ENCODE data around the gene ST8SIA5.

The ST8SIA5 gene

GRCh38 chr18:46629361-46629760, 127.5 kb downstream of the ST8SIA5 start:
- Histone ChIP-seq H3K4me3 (no peak overlapping the region), H3K4me1 (peaks cover 2 to 16% (median 5%) of the 10 kb centered on the region in 10 experiments; a peak in 19 of 20 replicates), H3K9me3 (replicated peaks in 1 of 11) (peaks cover 0 to 23% (median 3%) of the 10 kb centered on the region in 11 experiments; a peak in 7 of 22 replicates), H3K36me3 (no peaks in the 10 kb centered on the region), H4K20me1 (no peaks in the 10 kb centered on the region), H3K27ac (no peak overlapping the region), H3K27me3 (no peaks in the 10 kb centered on the region), H3K9ac (no peak overlapping the region), H3K4me2 (no peak overlapping the region)
- TF ChIP-seq Cebpa-rat (IDR thresholded peaks at IDR 0.05) = no peak

DNA sequence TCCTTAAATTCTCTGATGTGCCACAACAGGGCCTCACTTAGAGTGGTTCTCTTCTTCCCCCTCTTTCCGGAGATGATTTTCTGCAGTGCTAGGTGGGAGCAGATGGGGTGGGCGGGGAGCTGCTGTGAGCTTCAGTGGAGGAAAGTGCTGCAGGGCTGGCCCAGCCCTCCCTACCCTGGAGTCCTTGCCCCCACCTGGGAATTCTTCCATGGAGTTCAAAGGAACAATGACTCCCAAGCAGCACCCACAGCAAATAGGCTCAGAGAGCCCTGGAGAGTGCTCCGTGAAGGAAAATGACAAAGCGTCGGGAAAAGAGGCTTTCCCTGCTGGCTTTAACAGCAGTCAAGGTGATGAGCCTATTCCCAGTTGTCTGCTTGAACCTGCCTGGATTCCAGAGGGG, 128.6 kb downstream of the ST8SIA5 start:
- Histone ChIP-seq H3K36me3 (no peaks in the 10 kb centered on the region), H3K9ac (no peak overlapping the region), H3K4me3 (no peak overlapping the region), H3K27ac (no peak overlapping the region), H3K4me2 (no peak overlapping the region), H3K9me3 (replicated peaks in 1 of 11) (peaks cover 0 to 20% (median 3%) of the 10 kb centered on the region in 11 experiments; a peak in 7 of 22 replicates), H3K4me1 (peaks cover 13 to 27% (median 17%) of the 10 kb centered on the region in 10 experiments), H4K20me1 (no peaks in the 10 kb centered on the region), H3K27me3 (no peaks in the 10 kb centered on the region)
- no peak for TF ChIP-seq Cebpa-rat (IDR thresholded peaks at IDR 0.05)

GRCh38 chr18:46627136-46627535, 129.7 kb downstream of the ST8SIA5 start:
- peaks cover 21 to 37% (median 26%) of the 10 kb centered on the region in 10 experiments for H3K4me1 ChIP-seq
- no peak overlapping the region for H3K27ac ChIP-seq
- no peak overlapping the region for H3K9ac ChIP-seq
- no peaks in the 10 kb centered on the region for H3K36me3 ChIP-seq
- no peaks in the 10 kb centered on the region for H3K27me3 ChIP-seq
- peaks cover 0 to 9% (median 0%) of the 10 kb centered on the region in 11 experiments; a peak in 4 of 22 replicates for H3K9me3 ChIP-seq (replicated peaks in 1 of 11)
- no peak overlapping the region for H3K4me2 ChIP-seq
- H4K20me1 ChIP-seq = no peaks in the 10 kb centered on the region
- no peak overlapping the region for H3K4me3 ChIP-seq
- no peak for TF ChIP-seq Cebpa-rat (IDR thresholded peaks at IDR 0.05)

DNA sequence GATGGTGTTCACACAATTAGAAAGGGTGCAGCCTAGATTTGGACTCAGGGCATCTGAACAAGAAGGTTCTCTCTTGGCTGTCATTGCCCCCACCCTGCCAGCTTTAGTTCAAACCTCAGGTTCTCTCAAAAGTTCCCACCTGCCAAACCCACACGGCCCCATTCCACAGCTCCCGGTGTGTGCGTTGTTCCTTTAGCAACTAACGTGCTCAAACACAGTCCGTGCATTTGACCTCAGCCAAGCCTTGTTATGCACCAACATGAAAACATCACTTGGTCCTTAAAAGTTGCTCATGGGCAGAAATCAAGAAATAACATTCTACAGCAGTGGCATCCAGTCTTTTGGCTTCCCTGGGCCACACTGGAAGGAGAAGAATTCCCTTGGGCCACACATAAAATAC, 131.8 kb downstream of the ST8SIA5 start:
- peaks cover 21 to 44% (median 24%) of the 10 kb centered on the region in 10 experiments for H3K4me1 ChIP-seq
- no peak overlapping the region for H3K9ac ChIP-seq
- no peaks in the 10 kb centered on the region for H3K9me3 ChIP-seq (replicated peaks in 1 of 11)
- no peaks in the 10 kb centered on the region for H3K27me3 ChIP-seq
- no peaks in the 10 kb centered on the region for H4K20me1 ChIP-seq
- TF ChIP-seq Cebpa-rat (IDR thresholded peaks at IDR 0.05) = no peak
- no peak overlapping the region for H3K4me3 ChIP-seq
- H3K4me2 ChIP-seq = no peak overlapping the region
- H3K36me3 ChIP-seq = no peaks in the 10 kb centered on the region
- H3K27ac ChIP-seq = no peak overlapping the region

DNA sequence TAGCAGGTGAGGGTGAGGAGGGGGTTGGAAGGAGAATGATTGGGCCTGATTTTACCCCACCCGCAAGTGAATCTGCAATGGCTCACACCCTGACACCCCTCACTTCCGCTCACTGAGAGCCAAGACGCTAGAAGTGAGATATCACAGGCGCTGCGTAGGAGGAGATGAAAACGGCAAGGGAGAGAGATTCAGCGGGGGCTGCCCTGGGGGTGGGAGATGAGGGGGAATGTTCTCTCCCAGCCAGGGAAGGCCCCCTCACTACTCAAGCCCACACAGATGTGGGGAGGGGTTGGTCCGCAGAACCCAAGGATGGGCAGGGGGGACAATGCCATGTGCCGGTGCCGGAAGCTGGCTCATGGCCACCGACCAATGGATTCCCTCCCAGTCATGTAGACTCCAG, 132.7 kb downstream of the ST8SIA5 start:
- Histone ChIP-seq H3K36me3 (no peaks in the 10 kb centered on the region), H3K27me3 (no peaks in the 10 kb centered on the region), H3K9ac (peak overlapping the region in 7 of 11 experiments; percentile 13 to 65 (median 50); a peak in 12 of 22 replicates), H3K4me1 (peaks cover 21 to 38% (median 22%) of the 10 kb centered on the region in 10 experiments), H3K9me3 (replicated peaks in 1 of 11) (no peaks in the 10 kb centered on the region), H3K4me2 (peak overlapping the region; percentile 68 to 91 (median 80)), H3K4me3 (no peak overlapping the region), H3K27ac (peak overlapping the region in 8 of 11 experiments; percentile 43 to 72 (median 66); a peak in 16 of 22 replicates), H4K20me1 (no peaks in the 10 kb centered on the region)
- no peak for TF ChIP-seq Cebpa-rat (IDR thresholded peaks at IDR 0.05)

DNA sequence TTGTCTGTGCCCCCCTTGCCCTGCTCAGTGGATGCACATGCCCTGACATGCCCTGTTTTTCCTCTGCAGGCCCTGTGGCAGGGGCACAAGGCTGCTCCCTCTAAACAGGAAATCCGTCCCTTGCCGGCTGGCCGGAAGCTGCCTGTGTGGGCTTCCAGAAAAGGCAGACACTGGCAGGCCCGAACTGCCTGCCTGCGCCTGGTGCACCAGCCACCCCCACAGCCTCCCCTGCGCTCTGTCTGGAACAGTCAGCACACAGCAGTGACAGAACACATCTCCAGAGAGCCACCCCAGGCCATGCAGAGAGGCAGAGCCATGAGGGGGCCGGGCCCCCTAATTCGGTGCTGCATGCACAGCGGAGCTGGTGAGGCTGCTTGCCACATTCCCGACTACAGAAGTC, 133.3 kb downstream of the ST8SIA5 start:
- Histone ChIP-seq H3K36me3 (no peaks in the 10 kb centered on the region), H3K9me3 (replicated peaks in 1 of 11) (no peaks in the 10 kb centered on the region)
- no peak for TF ChIP-seq Cebpa-rat (IDR thresholded peaks at IDR 0.05)

GRCh38 chr18:46622999-46623398, 133.9 kb downstream of the ST8SIA5 start:
- H4K20me1 ChIP-seq = no peaks in the 10 kb centered on the region
- peak overlapping the region; percentile 68 to 91 (median 80) for H3K4me2 ChIP-seq
- H3K9me3 ChIP-seq (replicated peaks in 1 of 11) = no peaks in the 10 kb centered on the region
- H3K4me1 ChIP-seq = peaks cover 21 to 38% (median 22%) of the 10 kb centered on the region in 10 experiments
- peak overlapping the region in 9 of 11 experiments; percentile 15 to 65 (median 40); a peak in 13 of 22 replicates for H3K9ac ChIP-seq
- no peak overlapping the region for H3K4me3 ChIP-seq
- no peak for TF ChIP-seq Cebpa-rat (IDR thresholded peaks at IDR 0.05)
- H3K27me3 ChIP-seq = no peaks in the 10 kb centered on the region
- peak overlapping the region in 9 of 11 experiments; percentile 43 to 72 (median 66); a peak in 18 of 22 replicates for H3K27ac ChIP-seq
- H3K36me3 ChIP-seq = no peaks in the 10 kb centered on the region

More for the DNA sequence above, 133.3 kb downstream of the ST8SIA5 start:
- Histone ChIP-seq H4K20me1 (no peaks in the 10 kb centered on the region), H3K27ac (peak overlapping the region in 10 of 11 experiments; percentile 1 to 72 (median 61); a peak in 19 of 22 replicates), H3K4me3 (peak overlapping the region in 1 of 10 experiments; percentile 12; a peak in 1 of 20 replicates), H3K4me1 (peaks cover 21 to 38% (median 22%) of the 10 kb centered on the region in 10 experiments), H3K9ac (peak overlapping the region in 9 of 11 experiments; percentile 15 to 65 (median 40); a peak in 15 of 22 replicates), H3K4me2 (peak overlapping the region; percentile 68 to 91 (median 80)), H3K27me3 (no peaks in the 10 kb centered on the region)

- Histone ChIP-seq H3K4me1 (peaks cover 21 to 38% (median 22%) of the 10 kb centered on the region in 10 experiments), H3K27me3 (no peaks in the 10 kb centered on the region)
- TF ChIP-seq Cebpa-rat (IDR thresholded peaks at IDR 0.05) = no peak
Observed at GRCh38 chr18:46622451-46622850, 134.4 kb downstream of the ST8SIA5 start.

GRCh38 chr18:46621871-46622270, 135.0 kb downstream of the ST8SIA5 start:
- Histone ChIP-seq H3K36me3 (no peaks in the 10 kb centered on the region), H3K27me3 (no peaks in the 10 kb centered on the region), H3K4me1 (peaks cover 21 to 38% (median 22%) of the 10 kb centered on the region in 10 experiments), H3K9me3 (replicated peaks in 1 of 11) (no peaks in the 10 kb centered on the region), H3K9ac (no peak overlapping the region), H4K20me1 (no peaks in the 10 kb centered on the region), H3K27ac (no peak overlapping the region), H3K4me3 (no peak overlapping the region), H3K4me2 (no peak overlapping the region)
- no peak for TF ChIP-seq Cebpa-rat (IDR thresholded peaks at IDR 0.05)

More at GRCh38 chr18:46622451-46622850, 134.4 kb downstream of the ST8SIA5 start:
- Histone ChIP-seq H3K9ac (no peak overlapping the region), H3K4me3 (no peak overlapping the region), H3K9me3 (replicated peaks in 1 of 11) (no peaks in the 10 kb centered on the region), H3K4me2 (peak overlapping the region in 9 of 11 experiments; percentile 68 to 87 (median 78); a peak in 12 of 22 replicates), H3K27ac (peak overlapping the region in 9 of 11 experiments; percentile 43 to 72 (median 66); a peak in 11 of 22 replicates), H4K20me1 (no peaks in the 10 kb centered on the region), H3K36me3 (no peaks in the 10 kb centered on the region)

Measured in BLaER1 treated with 17β-estradiol and CSF1 and Interleukin-3, amounts not matched to agents 10 nM and 100 nM (cell line).